H1 (cell line): ENCODE results near the gene CA10. TPM values are rescaled to one million over a fixed set of nuclear protein-coding genes. Genes with fewer than 3 reads are reported as not detected.

Source experiments
- CTCF ChIA-PET: fragments of 300-600 bp; sonication (Branson Sonifier 250); formaldehyde crosslinking; loops from one replicate; lab custom pipeline; 2021; ENCODE audit not compliant: partially characterized antibody; lab: Charles Lee
- POLR2A ChIA-PET: fragments of 300-600 bp; sonication (Branson Sonifier 250); formaldehyde crosslinking; loops from one replicate; lab custom pipeline; 2021; ENCODE audit warnings: inconsistent platforms; ENCODE audit not compliant: partially characterized antibody; lab: Charles Lee
- DNase-seq, 2 experiments: peaks; one replicate each; pipeline versions ENCODE4 v3.0.0 to v3.0.0-alpha.2; 2010 to 2022; ENCODE audit warnings: low spot score in 2 of 2, low read depth in 1 of 2, mixed read lengths in 1 of 2
- FAIRE-seq: peaks from 2 replicates; lab custom pipeline; 2011; peaks lifted over from hg19 to GRCh38; lab: Jason Lieb, UNC
- H2AFZ ChIP-seq: 2 replicates; pipeline ENCODE4 v1.8.1; 2012; ENCODE audit warnings: low read length, inconsistent platforms
- H2AK5ac ChIP-seq: 2 replicates; pipeline ENCODE4 v1.6.1; 2013; ENCODE audit warnings: low read depth, low read length
- H2BK120ac ChIP-seq: replicated peaks from 2 replicates; pipeline ENCODE3; 2013; ENCODE audit warnings: low read depth, low read length, inconsistent platforms
- H2BK12ac ChIP-seq: 2 replicates; pipeline ENCODE4 v1.6.1; 2013; ENCODE audit warnings: low read depth, low read length
- H2BK15ac ChIP-seq: 2 replicates; pipeline ENCODE4 v1.6.1; 2013; ENCODE audit warnings: low read length
- H2BK20ac ChIP-seq: 2 replicates; pipeline ENCODE4 v1.6.1; 2013; ENCODE audit warnings: low read length
- H2BK5ac ChIP-seq: 2 replicates; pipeline ENCODE4 v1.6.1; 2013; ENCODE audit warnings: low read depth, low read length
- H3K14ac ChIP-seq: 2 replicates; pipeline ENCODE4 v1.6.1; 2013; ENCODE audit warnings: inconsistent platforms; ENCODE audit not compliant: insufficient read length
- H3K18ac ChIP-seq: 2 replicates; pipeline ENCODE4 v1.6.1; 2013; ENCODE audit warnings: low read length; ENCODE audit errors: extremely low read depth
- H3K23ac ChIP-seq: 2 replicates; pipeline ENCODE4 v1.6.1; 2013; ENCODE audit warnings: inconsistent platforms; ENCODE audit not compliant: insufficient read length
- H3K23me2 ChIP-seq: 2 replicates; pipeline ENCODE4 v1.6.1; 2013; ENCODE audit warnings: low read depth, low read length
- H3K27ac ChIP-seq: 2 replicates; pipeline ENCODE4 v1.6.1; 2011; ENCODE audit warnings: low read depth, low read length, inconsistent platforms
- H3K27me3 ChIP-seq, 4 experiments: replicated peaks in 1 of 4; 1 replicate in 1 of 4; 2 replicates in 3 of 4; pipeline versions ENCODE4 v1.6.1 to v1.8.1; 2011 to 2013; ENCODE audit warnings: low read length in 3 of 4, mild to moderate bottlenecking in 3 of 4, inconsistent platforms in 2 of 4, mixed read lengths in 2 of 4, moderate library complexity in 1 of 4; ENCODE audit not compliant: control insufficient read depth in 3 of 4, insufficient read depth in 3 of 4; ENCODE audit errors: extremely low read depth in 1 of 4
- H3K36me3 ChIP-seq, 4 experiments: 2 replicates each; pipeline versions ENCODE4 v1.6.1 to v1.8.1; 2011 to 2013; ENCODE audit warnings: mild to moderate bottlenecking in 4 of 4, low read length in 3 of 4, moderate library complexity in 2 of 4, control low read depth in 1 of 4, inconsistent platforms in 1 of 4; ENCODE audit not compliant: insufficient read depth in 4 of 4, control insufficient read depth in 2 of 4
- H3K4ac ChIP-seq: replicated peaks from 2 replicates; pipeline ENCODE3; 2013; ENCODE audit warnings: low read length, low read depth, mixed read lengths, inconsistent platforms; ENCODE audit not compliant: insufficient read length
- H3K4me1 ChIP-seq, 4 experiments: replicated peaks in 1 of 4; 1 replicate in 1 of 4; 2 replicates in 3 of 4; pipeline versions ENCODE4 v1.6.1 to v1.8.1; 2011 to 2013; ENCODE audit warnings: low read length in 3 of 4, inconsistent platforms in 2 of 4, mixed read lengths in 1 of 4; ENCODE audit not compliant: insufficient read depth in 4 of 4, control insufficient read depth in 3 of 4
- H3K4me2 ChIP-seq, 2 experiments: 2 replicates each; pipeline versions ENCODE4 v1.6.1 to v1.8.1; 2011 to 2013; ENCODE audit warnings: low read depth in 2 of 2, low read length in 2 of 2, control low read depth in 1 of 2, inconsistent platforms in 1 of 2, mild to moderate bottlenecking in 1 of 2; ENCODE audit not compliant: insufficient read depth in 1 of 2
- H3K4me3 ChIP-seq, 4 experiments: fragments of 200-600, 300-600 bp in 1 of 4; sonication (generic), shearing (Covaris generic), sonication (Bioruptor Twin) in 1 of 4; 2 replicates each; pipeline versions ENCODE4 v1.5.1 to v1.8.1; 2011 to 2016; ENCODE audit warnings: low read length in 4 of 4, low read depth in 3 of 4, control low read depth in 2 of 4, inconsistent platforms in 2 of 4, mild to moderate bottlenecking in 2 of 4, mixed read lengths in 1 of 4, moderate library complexity in 1 of 4; ENCODE audit not compliant: insufficient read depth in 2 of 4; ENCODE audit errors: extremely low read depth in 1 of 4
- H3K56ac ChIP-seq: replicated peaks from 2 replicates; pipeline ENCODE3; 2013; ENCODE audit warnings: low read depth, mild to moderate bottlenecking, mixed read lengths, low read length, inconsistent platforms; ENCODE audit not compliant: insufficient read length
- H3K79me1 ChIP-seq: 2 replicates; pipeline ENCODE4 v1.6.1; 2013; ENCODE audit warnings: low read depth, low read length, control low read depth
- H3K79me2 ChIP-seq, 2 experiments: 2 replicates each; pipeline versions ENCODE4 v1.6.1 to v1.8.1; 2012 to 2013; ENCODE audit warnings: low read length in 2 of 2, mild to moderate bottlenecking in 2 of 2, inconsistent platforms in 1 of 2; ENCODE audit not compliant: insufficient read depth in 2 of 2, control insufficient read depth in 1 of 2
- H3K9ac ChIP-seq, 4 experiments: replicated peaks in 1 of 4; 1 replicate in 1 of 4; 2 replicates in 3 of 4; pipeline versions ENCODE4 v1.6.1 to v1.8.1; 2011 to 2013; ENCODE audit warnings: low read depth in 3 of 4, low read length in 3 of 4, control low read depth in 2 of 4, mild to moderate bottlenecking in 2 of 4, moderate library complexity in 2 of 4, inconsistent platforms in 1 of 4; ENCODE audit errors: extremely low read depth in 1 of 4
- H3K9me3 ChIP-seq, 2 experiments: 2 replicates each; pipeline versions ENCODE4 v1.6.1 to v1.8.1; 2012 to 2013; ENCODE audit warnings: mild to moderate bottlenecking in 2 of 2, moderate library complexity in 2 of 2, control low read depth in 1 of 2, inconsistent platforms in 1 of 2, low read depth in 1 of 2, low read length in 1 of 2, mixed read lengths in 1 of 2; ENCODE audit not compliant: insufficient read depth in 2 of 2
- H4K20me1 ChIP-seq, 2 experiments: replicated peaks in 1 of 2; 2 replicates each; pipeline versions ENCODE3 to v1.8.1; 2011 to 2013; ENCODE audit warnings: inconsistent platforms in 2 of 2, low read length in 2 of 2, mild to moderate bottlenecking in 1 of 2; ENCODE audit not compliant: insufficient read depth in 2 of 2, control insufficient read depth in 1 of 2
- H4K5ac ChIP-seq: 2 replicates; pipeline ENCODE4 v1.6.1; 2013; ENCODE audit warnings: low read length, low read depth, mixed read lengths, inconsistent platforms; ENCODE audit not compliant: insufficient read length
- H4K8ac ChIP-seq: 2 replicates; pipeline ENCODE4 v1.8.0; 2013; ENCODE audit warnings: mild to moderate bottlenecking, moderate library complexity, low read length, inconsistent platforms; ENCODE audit not compliant: insufficient read depth; ENCODE audit errors: extremely low read depth
- H4K91ac ChIP-seq: replicated peaks from 2 replicates; pipeline ENCODE3; 2013; ENCODE audit warnings: low read length, mixed read lengths, inconsistent platforms; ENCODE audit not compliant: insufficient read length
- CBX5 ChIP-seq: fragments of 300-800, 300-1000 bp; sonication (generic); IDR thresholded peaks from 2 replicates; pipeline ENCODE4 v1.7.1; 2016; ENCODE audit warnings: antibody characterized with exemption, low read length, low read depth
- CTCF ChIP-seq, 3 experiments: IDR thresholded peaks; 1 replicate in 2 of 3; 2 replicates in 1 of 3; pipeline versions ENCODE4 v1.5.1 to v1.6.1; 2011; ENCODE audit warnings: low read length in 3 of 3, mild to moderate bottlenecking in 3 of 3, inconsistent platforms in 2 of 3, low read depth in 1 of 3, moderate library complexity in 1 of 3; ENCODE audit not compliant: insufficient read depth in 1 of 3; ENCODE audit errors: control extremely low read depth in 1 of 3
- POLR2A ChIP-seq, 2 experiments: IDR thresholded peaks; 1 replicate in 1 of 2; 2 replicates in 1 of 2; pipeline ENCODE4 v1.6.1; 2011; ENCODE audit warnings: low read depth in 2 of 2, low read length in 2 of 2, mild to moderate bottlenecking in 2 of 2; ENCODE audit errors: control extremely low read depth in 1 of 2
- WGBS, 2 experiments: shearing (Covaris generic) in 1 of 2; methylation state at CpG; one replicate each; pipeline versions ENCODE4 v1.1.6 to v1.1.7; 2013 to 2015; ENCODE audit warnings: low lambda C conversion rate in 2 of 2, mixed read lengths in 2 of 2, inconsistent platforms in 1 of 2, low coverage in 1 of 2, missing lambda C conversion rate in 1 of 2; ENCODE audit not compliant: insufficient replicate concordance in 2 of 2, insufficient coverage in 1 of 2, insufficient read length in 1 of 2; ENCODE audit errors: extremely low coverage in 1 of 2, missing lambda C conversion rate in 1 of 2; 5-methylcytosine and 5-hydroxymethylcytosine counted together
- polyA plus RNA-seq, 7 experiments: library from polyadenylated mRNA; depleted of rRNA in 3 of 7; stranded (reverse) in 5 of 7; unstranded in 2 of 7; fragments of >200 nt in 5 of 7; fragments of 200-250 nt in 2 of 7; gene quantifications; 1 replicate in 5 of 7; 2 replicates in 1 of 7; 4 replicates in 1 of 7; pipeline versions ENCODE4 v1.2.1 to v1.2.3, GENCODE V29; 2011 to 2013; ENCODE audit warnings: missing spikeins in 2 of 7, mixed read lengths in 2 of 7
- total RNA-seq: library from RNA; stranded (reverse); fragmentation: NEBNext Ultra II Directional; extraction: Animal tissue kit (Norgen Biotek cat#: 25700); gene quantifications from 2 replicates; pipeline ENCODE4 v1.2.1, GENCODE V29; 2021

The CA10 gene
- total and polyA plus RNA-seq, 2 of the 8 experiments (the other 6 are each of a cell fraction or from before 2014, with no cell fraction given), result 0.60 to 0.63 TPM

GRCh38 chr17:52207796-52208195, 49.3 kb upstream of the CA10 start:
- no peak for DNase-seq

More at GRCh38 chr17:52207796-52208195, 49.3 kb upstream of the CA10 start:
- H3K23me2 ChIP-seq, result no peaks in the 10 kb centered on the region
- H2BK15ac ChIP-seq, result no peak overlapping the region
- WGBS, 2 experiments, result 88% methylated on average over 2 of the region's 2 CpGs; no CpG with 5 or more reads in 1 of the 2 experiments
- no peak overlapping the region for H4K5ac ChIP-seq
- H3K18ac ChIP-seq, result no peak overlapping the region
- no peaks in the 10 kb centered on the region for H3K9me3 ChIP-seq
- TF ChIP-seq POLR2A (IDR thresholded peaks at IDR 0.05; ENCODE audit: control extremely low read depth in 1 of 2, low read depth in 2 of 2, low read length in 2 of 2) (no peak), CBX5 (no peak), CTCF (IDR thresholded peaks at IDR 0.05; ENCODE audit: control extremely low read depth in 1 of 3, insufficient read depth in 1 of 3, low read depth in 1 of 3, low read length in 3 of 3) (no peak)
- H3K4me1 ChIP-seq, result no peaks in the 10 kb centered on the region
- no peaks in the 10 kb centered on the region for H3K36me3 ChIP-seq
- no peak overlapping the region for H3K14ac ChIP-seq
- CTCF ChIA-PET, result interaction anchor here (1.2 kb wide), 1 partner anchor 91 kb away, joined by 3 read pairs; no protein-coding TSS in a partner anchor
- no peaks in the 10 kb centered on the region for H4K20me1 ChIP-seq
- H2AFZ ChIP-seq, result no peak overlapping the region
- no peaks in the 10 kb centered on the region for H3K79me1 ChIP-seq
- no peak overlapping the region for H4K8ac ChIP-seq
- H2BK12ac ChIP-seq, result no peak overlapping the region
- H2BK5ac ChIP-seq, result no peak overlapping the region
- H3K4ac ChIP-seq, result no peak overlapping the region
- no peak overlapping the region for H3K27ac ChIP-seq
- H3K56ac ChIP-seq, result no peak overlapping the region
- no peak for FAIRE-seq
- no peak overlapping the region for H3K23ac ChIP-seq
- no peak overlapping the region for H4K91ac ChIP-seq
- H3K9ac ChIP-seq, result no peak overlapping the region
- POLR2A ChIA-PET, result no interaction called here
- H3K4me3 ChIP-seq, result no peak overlapping the region
- no peak overlapping the region for H2BK120ac ChIP-seq
- H2BK20ac ChIP-seq, result no peak overlapping the region
- H3K27me3 ChIP-seq, result no peaks in the 10 kb centered on the region
- no peak overlapping the region for H3K4me2 ChIP-seq
- no peak overlapping the region for H2AK5ac ChIP-seq
- H3K79me2 ChIP-seq, result no peaks in the 10 kb centered on the region
